Hematopoietic multipotent progenitor cell treated with erythropoietin and hydrocortisone succinate and interleukin-3 and kit ligand, for 6 days (in vitro differentiated cells): ENCODE measurements around the gene PSME2.
"Not testable (repeated sequence)": the region's sequence is repeated elsewhere in the genome, so short reads cannot be mapped to it uniquely, and the experiment has no call there.

Experiments used
- DNase-seq: peaks from one replicate; pipeline ENCODE4 v3.0.0-alpha.2; 2015

The PSME2 gene

GRCh38 chr14:24110523-24110922 lies 35.9 kb downstream of the PSME2 start:
- DNase-seq: no peak

- no peak for DNase-seq
These were observed 36.4 kb downstream of the PSME2 start for GRCh38 chr14:24110060-24110459.

DNA sequence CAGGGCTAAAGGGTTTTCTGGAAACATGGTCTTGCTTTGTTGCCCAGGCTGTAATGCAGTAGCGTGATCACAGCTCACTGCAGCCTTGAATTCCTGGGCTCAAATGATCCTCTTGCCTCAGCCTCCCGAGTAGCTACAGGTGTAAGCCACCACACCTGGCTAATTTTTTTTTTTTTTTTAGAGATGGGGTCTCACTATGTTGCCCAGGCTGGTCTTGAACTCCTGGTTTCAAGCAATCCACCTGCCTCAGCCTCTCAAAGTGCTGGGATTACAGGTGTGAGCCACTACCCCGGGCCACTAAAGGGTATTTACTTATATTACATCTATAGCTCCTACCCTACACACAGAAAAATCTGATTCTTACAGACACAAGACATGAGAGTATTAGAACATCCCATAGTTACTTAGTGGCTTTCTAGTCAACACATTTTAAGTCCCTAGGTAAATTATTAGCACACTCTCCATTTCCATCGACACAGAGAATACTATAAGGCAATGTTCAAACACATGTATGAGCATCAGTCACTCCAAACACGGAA lies 38.0 kb downstream of the PSME2 start:
- DNase-seq: no peak

GRCh38 chr14:24106672-24107271 lies 39.6 kb downstream of the PSME2 start:
- DNase-seq: no peak

DNA sequence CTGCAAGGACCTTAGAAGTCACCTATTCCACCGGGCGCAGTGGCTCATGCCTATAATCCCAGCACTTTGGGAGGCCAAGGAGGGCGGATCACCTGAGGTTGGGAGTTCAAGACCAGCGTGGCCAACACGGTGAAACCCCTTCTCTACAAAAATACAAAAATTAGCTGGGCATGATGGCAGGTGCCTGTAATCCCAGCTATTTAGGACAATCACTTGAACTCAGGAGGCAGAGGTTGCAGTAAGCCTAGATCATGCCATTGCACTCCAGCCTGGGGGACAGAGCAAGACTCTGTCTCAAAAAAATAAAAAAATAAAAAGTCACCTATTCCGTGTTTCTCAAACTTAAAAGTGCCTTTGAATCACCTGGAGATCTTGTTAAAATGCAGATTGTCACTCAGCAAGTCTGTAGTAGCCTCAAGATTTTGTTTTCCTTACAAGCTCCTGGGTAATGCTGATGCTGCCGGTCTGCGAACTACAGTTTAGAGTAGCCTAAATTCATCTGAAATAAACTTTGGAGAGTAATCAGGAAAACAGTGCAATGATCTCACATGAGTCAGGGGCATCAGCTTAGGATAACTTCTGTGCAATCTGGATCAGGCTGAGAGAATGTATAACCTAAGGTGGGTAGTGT lies 40.7 kb downstream of the PSME2 start:
- not testable (repeated sequence) for DNase-seq

DNA sequence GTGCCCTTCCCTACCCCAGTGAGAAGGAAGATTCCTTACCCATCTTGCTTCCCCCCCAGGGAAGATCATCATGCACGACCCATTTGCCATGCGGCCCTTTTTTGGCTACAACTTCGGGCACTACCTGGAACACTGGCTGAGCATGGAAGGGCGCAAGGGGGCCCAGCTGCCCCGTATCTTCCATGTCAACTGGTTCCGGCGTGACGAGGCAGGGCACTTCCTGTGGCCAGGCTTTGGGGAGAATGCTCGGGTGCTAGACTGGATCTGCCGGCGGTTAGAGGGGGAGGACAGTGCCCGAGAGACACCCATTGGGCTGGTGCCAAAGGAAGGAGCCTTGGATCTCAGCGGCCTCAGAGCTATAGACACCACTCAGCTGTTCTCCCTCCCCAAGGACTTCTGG lies 43.0 kb downstream of the PSME2 start:
- no peak for DNase-seq

DNA sequence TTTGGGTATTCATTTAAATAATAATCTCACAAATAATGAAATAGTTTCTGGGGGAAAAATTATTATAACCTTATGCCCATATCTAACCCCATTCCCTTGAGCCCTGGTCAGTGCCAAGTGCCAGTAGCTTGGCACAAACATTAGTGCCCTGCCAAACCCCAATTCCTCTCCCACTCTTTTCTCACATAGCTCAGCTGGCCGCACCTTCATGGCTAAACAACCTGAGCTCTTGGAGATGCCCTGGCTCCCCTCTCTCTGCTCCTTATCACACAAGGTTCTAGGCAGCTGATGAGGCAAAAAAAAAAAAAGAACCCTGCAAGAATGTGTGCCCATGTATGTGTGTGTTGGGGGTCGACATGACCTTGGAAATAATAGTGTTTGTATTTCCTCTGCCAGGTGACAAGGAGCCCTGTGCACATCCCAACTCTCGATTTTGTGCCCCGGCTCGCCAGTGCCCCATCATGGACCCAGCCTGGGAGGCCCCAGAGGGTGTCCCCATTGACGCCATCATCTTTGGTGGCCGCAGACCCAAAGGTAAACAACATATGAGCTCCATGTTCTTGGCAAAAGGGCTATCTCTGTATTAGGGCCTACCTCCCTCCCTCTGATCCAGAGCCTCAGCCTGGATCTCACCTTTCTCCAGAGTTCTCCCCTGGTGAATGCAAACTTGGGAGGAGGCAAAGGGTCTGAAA lies 43.9 kb downstream of the PSME2 start:
- DNase-seq: no peak

GRCh38 chr14:24100982-24101494 lies 45.4 kb downstream of the PSME2 start:
- DNase-seq: no peak

GRCh38 chr14:24100197-24100981 lies 46.0 kb downstream of the PSME2 start:
- DNase-seq: no peak

DNA sequence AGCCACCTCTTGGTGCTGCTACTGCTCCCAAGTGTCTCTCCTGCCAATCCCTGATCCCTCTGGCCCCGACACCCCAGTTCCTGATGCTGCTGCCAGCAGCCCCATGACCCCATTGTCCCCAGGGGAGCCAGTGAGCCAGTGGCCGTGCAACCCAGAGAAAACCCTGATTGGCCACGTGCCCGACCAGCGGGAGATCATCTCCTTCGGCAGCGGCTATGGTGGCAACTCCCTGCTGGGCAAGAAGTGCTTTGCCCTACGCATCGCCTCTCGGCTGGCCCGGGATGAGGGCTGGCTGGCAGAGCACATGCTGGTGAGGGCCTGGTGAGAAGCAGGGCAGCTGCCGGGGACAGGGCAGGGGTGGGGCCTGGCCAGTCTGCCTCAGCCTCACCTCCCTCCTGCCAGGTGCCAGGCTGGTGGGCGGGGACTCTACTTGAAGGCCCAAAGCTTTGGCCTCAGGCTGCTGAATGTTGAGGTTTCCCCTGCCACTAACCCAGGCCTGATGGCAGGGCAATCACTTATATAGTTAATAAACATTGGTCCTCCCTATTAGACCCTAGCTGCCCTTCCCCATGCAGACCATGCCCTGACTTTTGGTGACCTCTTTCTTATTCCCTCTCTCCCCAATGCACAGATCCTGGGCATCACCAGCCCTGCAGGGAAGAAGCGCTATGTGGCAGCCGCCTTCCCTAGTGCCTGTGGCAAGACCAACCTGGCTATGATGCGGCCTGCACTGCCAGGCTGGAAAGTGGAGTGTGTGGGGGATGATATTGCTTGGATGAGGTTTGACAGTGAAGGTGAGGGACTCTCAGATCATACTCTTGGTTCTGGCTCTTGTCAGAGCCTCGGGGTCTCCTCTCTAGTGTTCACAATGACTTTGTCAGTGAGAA lies 47.2 kb downstream of the PSME2 start:
- no peak for DNase-seq

DNA sequence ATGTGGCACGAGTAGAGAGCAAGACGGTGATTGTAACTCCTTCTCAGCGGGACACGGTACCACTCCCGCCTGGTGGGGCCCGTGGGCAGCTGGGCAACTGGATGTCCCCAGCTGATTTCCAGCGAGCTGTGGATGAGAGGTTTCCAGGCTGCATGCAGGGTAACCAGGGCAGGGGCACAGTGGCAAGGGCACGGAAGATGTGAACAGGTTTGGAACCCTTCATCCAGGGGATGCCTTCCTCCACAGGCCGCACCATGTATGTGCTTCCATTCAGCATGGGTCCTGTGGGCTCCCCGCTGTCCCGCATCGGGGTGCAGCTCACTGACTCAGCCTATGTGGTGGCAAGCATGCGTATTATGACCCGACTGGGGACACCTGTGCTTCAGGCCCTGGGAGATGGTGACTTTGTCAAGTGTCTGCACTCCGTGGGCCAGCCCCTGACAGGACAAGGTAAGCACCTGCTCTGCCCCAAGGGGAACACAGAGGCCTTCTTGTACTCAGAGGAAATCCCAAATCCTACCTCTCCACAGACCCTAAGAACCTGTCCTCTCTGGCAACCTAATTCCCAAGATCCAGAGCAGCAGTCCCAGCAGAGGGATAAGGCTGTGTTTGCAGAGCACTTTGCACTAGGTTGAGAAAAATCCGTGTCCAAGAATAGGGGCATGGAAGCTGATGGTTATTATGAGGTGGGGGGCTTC lies 48.0 kb downstream of the PSME2 start:
- no peak for DNase-seq

GRCh38 chr14:24096545-24097181 lies 49.7 kb downstream of the PSME2 start:
- no peak for DNase-seq

GRCh38 chr14:24095271-24096068 lies 50.9 kb downstream of the PSME2 start:
- DNase-seq: peak; percentile 97

DNA sequence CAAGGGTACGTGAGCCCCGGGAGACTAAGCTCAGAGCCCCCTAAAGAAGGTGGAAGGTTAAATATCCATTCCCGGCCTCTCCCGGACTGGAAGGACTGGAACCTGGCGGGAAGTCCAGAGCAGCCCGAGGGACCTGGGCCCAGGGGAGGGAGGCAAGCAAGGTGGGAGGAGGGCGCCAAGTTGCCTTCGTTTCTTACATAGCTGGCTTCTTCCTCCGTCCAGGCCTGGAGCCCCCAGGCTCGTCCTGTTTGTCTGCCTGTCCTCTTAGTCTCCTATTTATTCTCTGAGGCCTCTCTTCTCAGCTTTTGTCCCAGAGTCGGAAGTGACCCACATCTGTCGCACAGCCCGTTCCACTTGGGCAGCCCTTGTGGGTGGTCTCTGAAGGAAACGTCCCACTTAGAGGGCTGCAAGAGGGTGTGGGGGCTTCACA lies 51.6 kb downstream of the PSME2 start:
- peak; percentile 42 for DNase-seq

DNA sequence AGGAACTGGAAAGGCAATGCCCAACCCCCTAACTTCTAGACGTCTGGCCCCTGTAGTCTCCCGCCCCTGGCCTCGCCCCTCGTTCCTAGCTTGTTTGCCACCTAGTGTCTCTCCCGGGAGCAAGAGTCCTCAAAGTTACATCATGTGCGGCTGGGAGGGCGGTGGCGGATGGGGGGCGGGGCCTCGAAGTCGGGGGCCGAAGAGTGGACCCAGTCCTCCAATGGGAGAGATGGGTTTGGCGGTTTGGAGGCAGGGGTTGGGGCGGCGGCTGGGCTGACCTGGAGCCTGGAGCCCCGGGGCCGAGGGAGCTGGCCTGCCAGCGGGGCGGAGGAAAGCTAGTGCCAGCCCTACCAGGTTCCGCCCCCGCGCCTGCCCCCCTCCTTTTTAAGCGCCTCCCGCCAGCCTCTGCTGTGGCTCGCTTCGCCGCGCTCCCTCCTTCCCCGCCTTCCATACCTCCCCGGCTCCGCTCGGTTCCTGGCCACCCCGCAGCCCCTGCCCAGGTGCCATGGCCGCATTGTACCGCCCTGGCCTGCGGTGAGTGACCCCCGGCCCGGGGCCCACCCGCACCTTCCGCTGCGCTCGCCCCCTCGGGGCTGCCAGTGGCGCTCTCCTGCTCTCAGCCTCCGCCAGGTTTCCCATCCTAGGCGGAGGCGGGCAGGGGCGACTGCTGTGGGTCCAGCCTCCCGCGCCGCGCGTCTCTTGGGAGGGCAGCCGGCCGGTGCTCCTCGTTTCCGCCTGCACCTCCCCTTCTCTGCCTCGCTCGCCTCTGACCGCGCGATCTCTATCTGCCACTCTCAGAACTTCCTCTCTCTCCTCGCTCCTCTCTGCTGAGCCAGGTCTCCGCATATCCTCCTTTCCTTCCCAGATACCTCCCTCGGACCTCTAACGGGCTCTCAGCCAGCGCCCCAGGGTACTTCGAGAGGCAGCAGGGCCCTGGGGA lies 52.2 kb downstream of the PSME2 start, which contains the start of gene PCK2:
Gene PCK2 (plus strand): TSS at position 411 of the 940 bp plus-strand sequence. CDS start 95 bp downstream, at position 506.
- peak; percentile 97 for DNase-seq
